HG02852 (cell line): Measurements from ENCODE around the gene EME1.
"Not testable (repeated sequence)": the region's sequence is repeated elsewhere in the genome, so short reads cannot be mapped to it uniquely, and the experiment has no call there.

Source experiments
- ATAC-seq: cut with Tn5 transposase; IDR thresholded peaks from one replicate; pipeline ENCODE4 v1.9.1; 2021; ENCODE audit warnings: mild to moderate bottlenecking, moderate library complexity; ENCODE audit not compliant: unreplicated experiment

Gene EME1, protein sequence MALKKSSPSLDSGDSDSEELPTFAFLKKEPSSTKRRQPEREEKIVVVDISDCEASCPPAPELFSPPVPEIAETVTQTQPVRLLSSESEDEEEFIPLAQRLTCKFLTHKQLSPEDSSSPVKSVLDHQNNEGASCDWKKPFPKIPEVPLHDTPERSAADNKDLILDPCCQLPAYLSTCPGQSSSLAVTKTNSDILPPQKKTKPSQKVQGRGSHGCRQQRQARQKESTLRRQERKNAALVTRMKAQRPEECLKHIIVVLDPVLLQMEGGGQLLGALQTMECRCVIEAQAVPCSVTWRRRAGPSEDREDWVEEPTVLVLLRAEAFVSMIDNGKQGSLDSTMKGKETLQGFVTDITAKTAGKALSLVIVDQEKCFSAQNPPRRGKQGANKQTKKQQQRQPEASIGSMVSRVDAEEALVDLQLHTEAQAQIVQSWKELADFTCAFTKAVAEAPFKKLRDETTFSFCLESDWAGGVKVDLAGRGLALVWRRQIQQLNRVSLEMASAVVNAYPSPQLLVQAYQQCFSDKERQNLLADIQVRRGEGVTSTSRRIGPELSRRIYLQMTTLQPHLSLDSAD

DNA sequence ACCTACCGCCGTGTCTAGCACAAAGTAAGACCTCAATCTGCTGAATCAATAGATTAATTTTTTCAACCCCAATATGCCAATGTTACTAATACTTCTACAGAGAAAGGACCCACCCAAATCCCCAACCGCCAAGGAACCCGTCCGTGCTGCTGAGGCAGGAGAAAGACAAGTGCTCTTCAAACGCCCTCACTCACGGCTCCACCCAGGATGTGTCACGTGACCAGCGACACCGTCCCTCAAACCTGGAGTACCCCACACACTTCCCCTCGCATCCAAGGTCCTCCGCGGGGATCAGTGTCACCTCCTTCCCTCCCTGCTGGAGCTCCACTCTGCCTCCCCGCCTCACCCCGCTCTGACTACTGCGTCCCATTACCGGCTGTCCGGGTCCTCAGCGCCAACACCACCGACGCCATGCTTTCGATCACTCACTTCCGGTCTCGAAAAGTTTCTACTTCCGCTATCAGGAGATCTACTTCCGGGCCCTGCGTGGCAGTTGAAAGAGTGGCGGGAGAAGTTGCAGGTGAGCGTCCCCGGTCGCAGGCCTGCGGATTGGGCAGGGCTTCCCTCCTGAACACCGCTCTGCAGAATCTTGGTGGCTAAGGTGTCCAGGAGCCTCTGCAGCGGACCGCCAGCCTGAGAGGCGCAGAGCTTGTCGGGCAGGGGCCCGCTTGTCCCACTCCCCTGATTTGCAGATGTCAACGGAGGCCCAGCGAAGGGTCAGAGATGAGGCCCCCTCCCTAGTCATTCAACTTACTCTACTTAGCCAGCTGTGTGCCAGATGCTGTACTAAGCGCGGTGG, at the start of gene EME1, which contains the start of gene MRPL27:
EME1 (plus strand) TSS at position 472 of the 799 bp plus-strand sequence. CDS start 1,980 bp downstream, outside the sequence.
MRPL27 (minus strand) TSS at position 427 of the 799 bp plus-strand sequence; CDS start at position 413, 14 bp downstream.
- peak; percentile 85 for ATAC-seq

DNA sequence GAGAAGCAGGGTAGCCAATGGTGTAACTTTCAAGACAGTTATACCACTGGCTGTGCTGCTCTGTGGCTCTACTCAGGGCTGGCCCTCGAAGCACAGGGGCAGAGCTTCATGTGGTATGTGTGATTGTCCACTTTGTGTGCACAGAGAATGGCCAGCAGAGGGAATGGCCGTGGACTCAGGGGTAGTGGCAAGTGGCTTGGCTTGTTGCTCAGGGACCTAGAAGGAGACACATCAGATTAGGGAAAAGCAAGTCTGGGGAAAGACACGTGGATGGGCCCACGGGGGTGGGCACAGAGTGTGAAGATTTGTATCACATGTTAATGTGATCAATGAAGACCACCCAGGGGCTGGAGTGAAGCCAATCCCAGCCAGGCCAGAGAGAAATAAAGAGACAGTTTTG, 47.1 kb upstream of the EME1 start:
- no peak for ATAC-seq

DNA sequence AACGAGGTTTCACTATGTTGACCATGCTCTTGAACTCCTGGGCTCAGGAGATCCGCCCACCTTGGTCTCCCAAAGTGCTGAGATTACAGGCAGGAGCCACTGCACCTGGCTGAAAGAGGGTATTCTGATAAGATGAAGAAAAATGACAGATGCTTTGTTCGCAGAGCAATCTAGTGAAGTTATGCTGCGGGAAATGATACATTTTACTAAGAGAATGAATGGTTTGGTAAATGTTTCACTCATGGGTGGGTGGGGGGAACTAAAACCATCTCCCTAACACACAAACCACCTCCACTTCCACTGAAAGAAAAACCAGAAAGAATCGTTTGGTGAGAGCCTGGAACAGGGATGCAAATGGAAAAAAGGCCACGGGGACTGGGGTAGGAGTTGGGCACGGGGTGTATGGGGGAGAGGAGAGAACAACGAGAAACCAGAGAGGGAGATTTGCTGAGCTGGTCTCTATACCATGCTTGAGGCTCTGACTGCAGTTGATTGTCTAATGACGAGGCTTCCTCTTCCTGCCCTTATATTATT, 46.1 kb upstream of the EME1 start:
- no peak for ATAC-seq

DNA sequence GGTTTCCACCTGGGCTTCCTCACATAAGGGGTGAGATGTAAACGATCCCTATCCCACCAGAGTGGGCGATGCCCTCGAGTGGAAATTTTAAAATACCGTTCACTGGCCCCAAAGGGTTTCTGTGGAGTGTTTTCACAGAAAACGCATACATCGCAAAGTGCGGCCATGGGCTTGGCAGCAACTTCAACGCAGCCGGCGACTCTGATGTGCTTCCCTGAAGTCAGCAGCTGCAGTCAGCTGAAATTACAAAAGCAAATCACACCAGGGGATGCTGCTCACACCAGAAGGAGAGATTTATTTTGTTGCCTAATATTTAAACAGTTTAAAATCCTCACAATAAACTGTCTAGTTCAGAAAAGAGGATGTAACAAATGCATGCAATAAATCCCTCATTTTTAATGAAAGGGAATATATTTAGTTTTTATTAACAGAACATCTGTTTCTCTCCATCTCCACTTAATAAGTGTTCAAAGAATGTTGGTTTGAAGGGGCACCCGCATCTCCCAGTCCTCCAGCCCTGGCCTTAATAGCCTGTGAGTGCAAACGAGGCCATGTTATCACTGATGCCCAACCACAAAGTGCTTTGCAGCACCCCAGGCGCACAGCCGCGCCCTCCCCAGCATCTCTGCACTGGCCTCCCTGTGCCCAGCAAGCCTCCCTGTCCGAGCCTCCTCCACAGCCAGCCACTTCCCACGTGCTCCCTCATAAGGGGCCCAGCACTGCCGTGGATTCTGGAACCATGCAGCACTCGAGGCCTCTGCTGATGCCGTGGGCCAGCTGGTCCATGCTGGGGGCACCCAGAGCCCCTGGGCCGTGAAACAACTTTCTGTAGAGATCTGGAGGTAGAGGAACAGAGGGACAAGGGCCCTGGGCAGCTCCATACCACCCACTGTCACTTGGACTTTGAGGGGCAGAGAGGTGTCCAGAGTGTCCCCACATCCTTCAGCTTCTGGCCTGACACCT, 44.4 kb upstream of the EME1 start:
- no peak for ATAC-seq

DNA sequence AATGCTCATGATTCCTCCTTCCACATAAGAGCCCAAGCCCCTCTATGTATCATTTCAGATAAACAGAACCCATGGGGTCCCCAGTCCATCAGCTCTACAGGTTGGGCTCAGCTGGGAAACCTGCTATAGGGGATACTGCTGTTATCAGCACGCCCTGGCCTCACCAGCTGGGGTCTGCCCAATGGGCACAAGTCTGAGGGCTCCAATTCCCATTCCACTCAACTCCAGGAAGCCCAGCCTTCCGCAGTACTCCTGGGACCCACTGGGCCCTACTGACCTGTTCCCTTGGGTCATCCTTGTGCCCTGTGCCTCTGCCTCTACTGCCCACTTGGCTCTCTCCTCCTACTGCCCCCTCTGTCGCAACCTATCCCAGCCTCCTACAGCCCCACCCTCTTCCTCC, 43.3 kb upstream of the EME1 start:
- no peak for ATAC-seq

DNA sequence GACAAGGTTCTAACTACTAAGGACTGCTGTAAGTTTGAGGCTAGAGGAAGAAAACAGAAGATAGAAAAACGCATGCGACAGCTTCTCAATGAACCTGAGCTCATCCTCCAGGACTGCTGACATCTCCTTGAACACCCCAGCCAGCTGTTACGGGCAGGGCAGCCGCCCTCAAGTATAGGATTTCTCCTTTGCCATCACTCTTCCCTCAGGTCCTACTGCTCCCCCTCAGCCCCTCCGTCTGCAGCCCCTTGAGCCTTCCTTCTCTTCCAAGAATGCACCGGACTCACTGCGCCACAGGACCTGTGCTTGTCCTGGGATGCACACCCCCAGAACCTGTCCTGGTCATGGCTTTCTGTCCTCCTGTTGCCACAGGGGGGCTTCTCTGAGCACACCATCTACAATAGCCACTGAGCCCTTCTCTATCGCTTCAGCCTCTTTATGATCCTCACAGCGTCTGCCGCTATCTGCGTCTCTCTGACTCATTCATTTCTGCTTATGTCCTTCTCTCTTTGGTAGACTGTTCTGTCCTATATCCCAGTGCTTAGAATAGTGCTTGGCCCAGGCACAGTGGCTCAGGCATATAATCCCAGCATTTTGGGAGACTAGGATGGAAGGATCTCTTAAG, 42.8 kb upstream of the EME1 start:
- ATAC-seq, result no peak

DNA sequence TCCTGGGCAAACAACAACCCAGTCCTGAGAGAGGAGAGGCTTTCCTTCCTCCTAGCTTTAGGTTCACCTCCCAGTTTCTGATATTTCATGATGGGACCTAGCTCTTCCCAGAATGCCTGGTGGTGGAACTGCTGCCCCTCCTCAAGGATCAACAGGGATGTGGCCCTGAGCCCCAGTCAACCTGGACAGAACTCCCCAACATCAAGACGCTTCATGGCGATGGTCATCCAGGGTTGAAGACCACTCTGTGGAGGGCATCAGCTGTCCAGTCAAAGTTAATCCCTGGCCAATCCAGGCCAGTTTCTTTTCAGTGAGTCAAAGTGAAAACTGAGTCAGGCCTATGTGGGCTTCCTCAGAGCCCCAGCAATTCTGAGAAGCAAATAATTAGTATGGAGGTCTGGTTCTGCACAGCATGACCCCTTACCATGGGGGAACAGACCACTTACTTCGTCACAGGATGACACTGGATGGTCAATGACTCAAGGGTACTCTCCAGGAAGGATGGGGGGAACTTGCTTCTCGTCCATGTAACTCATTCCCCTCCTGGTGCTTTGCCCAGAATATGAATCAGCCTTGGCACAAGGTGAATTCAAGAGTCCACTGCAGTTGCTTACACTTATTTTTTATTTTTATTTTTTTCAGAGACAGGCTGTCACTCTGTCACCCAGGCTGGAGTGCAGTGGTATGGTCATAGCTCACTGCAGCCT, 41.8 kb upstream of the EME1 start:
- ATAC-seq, result no peak

GRCh38 chr17:50332196-50332595, 40.8 kb upstream of the EME1 start:
- no peak for ATAC-seq

- ATAC-seq, result not testable (repeated sequence)
Measured at GRCh38 chr17:50333291-50334057, 39.6 kb upstream of the EME1 start.

GRCh38 chr17:50337956-50338355, 35.1 kb upstream of the EME1 start:
- ATAC-seq, result no peak

GRCh38 chr17:50338645-50339044, 34.4 kb upstream of the EME1 start:
- ATAC-seq, result no peak

DNA sequence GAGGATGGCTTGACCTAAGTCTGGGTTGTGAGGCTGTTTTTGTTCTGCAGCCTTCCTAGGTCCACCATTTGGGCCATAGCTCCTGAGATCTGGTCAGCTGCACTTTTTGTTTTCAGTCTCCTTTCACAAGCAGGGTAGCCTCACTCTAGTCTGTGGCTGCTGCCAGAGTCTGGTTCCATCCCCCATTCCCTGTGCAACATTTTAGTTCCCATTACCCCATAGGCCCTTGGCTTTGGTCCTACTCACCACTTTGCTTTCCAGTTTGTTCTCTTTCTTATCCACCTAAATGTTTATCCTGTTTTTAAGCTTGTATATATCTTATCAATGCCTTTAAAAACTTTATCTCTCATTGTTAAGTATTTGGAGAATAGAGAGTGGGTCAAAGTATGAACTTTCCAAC, 33.6 kb upstream of the EME1 start:
- ATAC-seq, result no peak

- ATAC-seq, result no peak
Measured at GRCh38 chr17:50344731-50345365, 28.2 kb upstream of the EME1 start.

DNA sequence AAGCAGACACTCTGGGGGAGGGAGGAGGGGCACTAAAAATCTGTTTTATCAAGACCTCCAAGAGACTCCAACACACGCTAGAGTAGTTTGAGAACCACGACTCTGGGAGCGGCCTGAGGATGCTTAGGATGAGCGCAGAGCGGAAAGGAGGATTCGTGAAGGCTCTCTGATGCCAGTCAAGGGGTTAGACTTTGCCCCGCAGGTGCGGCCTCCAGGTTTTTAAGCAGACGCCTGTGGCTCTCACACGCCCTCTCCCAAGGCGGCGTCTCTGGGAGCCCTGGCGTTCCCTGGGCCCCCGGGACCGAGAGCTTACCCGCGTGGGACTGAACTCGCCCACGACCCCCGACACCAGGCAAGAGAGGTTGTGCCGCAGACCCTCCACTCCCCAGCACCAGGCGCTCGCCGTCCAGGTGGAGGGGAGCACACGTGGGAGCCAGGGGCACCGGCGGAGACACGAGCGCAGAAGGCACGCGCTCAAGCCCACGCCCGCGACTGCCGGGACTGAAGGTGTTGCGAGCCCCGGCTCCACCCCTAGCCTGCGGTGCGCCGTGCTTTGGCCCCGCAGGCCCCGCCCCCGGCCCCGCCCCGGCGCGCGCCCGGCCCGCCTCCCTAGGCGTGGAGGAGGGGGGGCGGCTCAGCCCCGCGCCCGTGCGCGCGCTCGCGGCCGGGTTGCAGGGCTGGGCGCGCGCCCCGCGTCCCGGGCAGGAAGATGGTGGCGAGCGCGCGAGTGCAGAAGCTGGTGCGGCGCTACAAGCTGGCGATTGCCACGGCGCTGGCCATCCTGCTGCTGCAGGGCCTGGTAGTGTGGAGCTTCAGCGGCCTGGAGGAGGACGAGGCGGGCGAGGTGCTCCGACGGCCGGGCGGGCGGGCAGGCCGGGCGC, 27.4 kb upstream of the EME1 start, which contains the start of gene XYLT2:
XYLT2 (plus strand) TSS at position 695 of the 881 bp plus-strand sequence; CDS start at position 710, 15 bp downstream.
- peak; percentile 73 for ATAC-seq

DNA sequence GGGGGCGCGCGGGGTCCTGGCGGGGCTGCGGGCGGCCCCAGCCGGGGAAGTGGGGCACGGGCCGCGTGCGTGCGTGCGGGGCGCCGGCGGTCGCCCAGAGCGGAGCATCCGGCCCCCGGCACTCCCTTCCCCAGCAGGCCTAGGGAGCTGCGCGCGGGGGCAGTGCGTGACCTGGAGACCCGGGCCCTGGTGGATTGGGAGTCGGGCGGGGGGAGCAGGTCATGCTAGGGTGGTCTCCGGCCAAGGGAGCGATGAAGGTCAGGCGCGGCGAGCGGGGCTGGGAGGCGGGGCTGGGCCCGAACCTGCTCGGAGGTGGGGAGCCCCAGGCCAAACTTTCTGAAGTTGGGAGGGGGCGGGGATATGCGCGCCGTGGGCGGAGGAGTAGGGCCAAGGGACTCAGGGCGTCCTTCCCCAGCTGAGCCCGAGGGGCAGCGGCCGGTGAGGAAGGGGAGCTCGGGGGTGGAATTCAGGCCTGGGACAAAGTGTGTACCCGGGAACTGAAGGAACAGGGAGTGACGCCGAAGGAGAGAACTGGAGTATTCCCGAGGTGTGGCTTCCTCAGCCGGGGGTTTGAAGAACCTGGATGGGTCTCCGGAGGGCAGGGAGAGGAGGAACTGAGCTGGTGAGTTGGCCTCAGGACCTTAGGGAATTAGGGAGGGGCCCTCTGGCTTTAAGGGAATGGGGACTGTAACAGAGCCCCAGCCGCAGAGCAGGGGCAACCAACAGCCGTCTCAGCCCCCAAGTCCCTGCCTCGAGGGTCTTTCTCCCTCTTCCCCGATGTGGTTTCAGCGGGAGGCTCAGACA, 26.5 kb upstream of the EME1 start:
- peak; percentile 52 for ATAC-seq
